ENCODE measurements around the gene LAMTOR2. TPM values are rescaled to one million over a fixed set of nuclear protein-coding genes. Genes with fewer than 3 reads are reported as not detected.

LAMTOR2 gene
- total and polyA plus RNA-seq, 9 of the 15 experiments (the other 6 are each of a cell fraction or from before 2014, with no cell fraction given): 39.0 to 161 (median 74.6) TPM

- peak; percentile 47; the same call in 1 of the 2 replicates for TF ChIP-seq HMBOX1 (IDR thresholded peaks at IDR 0.05)
- TF ChIP-seq XRCC3 (IDR thresholded peaks at IDR 0.05): no peak
- no peak for TF ChIP-seq GABPB2 (CRISPR knock-in tag; conservative IDR thresholded peaks at IDR 0.05)
- TF ChIP-seq NFXL1 (CRISPR knock-in tag; IDR thresholded peaks at IDR 0.05): no peak
- no peak for TF ChIP-seq ZNF512 (tag; IDR thresholded peaks at IDR 0.05)
- TF ChIP-seq C11orf30 (IDR thresholded peaks at IDR 0.05; ENCODE audit: low read depth): no peak
- TF ChIP-seq JUN (IDR thresholded peaks at IDR 0.05; ENCODE audit: borderline replicate concordance, low read depth, low read length): no peak
- TF ChIP-seq JUN (CRISPR knock-in tag; IDR thresholded peaks at IDR 0.05; ENCODE audit: borderline replicate concordance): no peak
- TF ChIP-seq ZNF311 (CRISPR knock-in tag; IDR thresholded peaks at IDR 0.05): no peak
- TF ChIP-seq HNRNPLL (IDR thresholded peaks at IDR 0.05; ENCODE audit: low read depth, low read length, poor library complexity, severe bottlenecking): no peak
- no peak for TF ChIP-seq TCF15 (CRISPR knock-in tag; IDR thresholded peaks at IDR 0.05)
- TF ChIP-seq TBL1XR1 (IDR thresholded peaks at IDR 0.05; ENCODE audit: low read length in 2 of 2): no peak
- no peak for TF ChIP-seq ZKSCAN1 (IDR thresholded peaks at IDR 0.05; ENCODE audit: low read depth, low read length)
- no peak for TF ChIP-seq L3MBTL2 (IDR thresholded peaks at IDR 0.05)
- 0 out of 3 replicates have a peak, but pooled peaks of 1 of the 2 experiments have one; percentile 24 for TF ChIP-seq CBX3 (IDR thresholded peaks at IDR 0.05; ENCODE audit: borderline replicate concordance in 1 of 2, low read length in 2 of 2)
- TF ChIP-seq ZNF639 (CRISPR knock-in tag; conservative IDR thresholded peaks at IDR 0.05 in 1 of 2, IDR thresholded peaks at IDR 0.05 in 1 of 2): no peak
- no peak for TF ChIP-seq ZNF449 (CRISPR knock-in tag; IDR thresholded peaks at IDR 0.05)
- TF ChIP-seq ZNF23 (CRISPR knock-in tag; IDR thresholded peaks at IDR 0.05): no peak
- TF ChIP-seq ZEB2 (IDR thresholded peaks at IDR 0.05): 0 out of 2 replicates have a peak, but pooled peaks have one; percentile 45
- no peak for TF ChIP-seq ZBTB34 (CRISPR knock-in tag; IDR thresholded peaks at IDR 0.05)
These were observed 52.3 kb downstream of the LAMTOR2 start (continued) for GRCh38 chr1:156106624-156107488.
